Activated CD4-positive, alpha-beta T cell treated with anti-CD3 and anti-CD28 coated beads, Interleukin-2, amount 50 U/mL, for 1 hour (primary cell): Measurements from ENCODE around the gene OR2T12.
"Not testable (repeated sequence)": the region's sequence is repeated elsewhere in the genome, so short reads cannot be mapped to it uniquely, and the experiment has no call there.

ENCODE experiments used
- DNase-seq: peaks from one replicate; pipeline ENCODE4 v3.0.0-alpha.2; 2020

Gene OR2T12

GRCh38 chr1:248303324-248303723 is at the start of gene OR2T12:
TSS of gene OR2T12 (minus strand) at chr1:248303424. CDS start at chr1:248295578, 7,846 bp downstream.
- DNase-seq, result no peak

- DNase-seq, result no peak
These were observed 45.3 kb upstream of the OR2T12 start, which contains the start of gene OR14C36 for GRCh38 chr1:248348475-248348874. TSS of gene OR14C36 (plus strand) at chr1:248348775. CDS start at chr1:248348775, 0 bp downstream.

- DNase-seq, result no peak
These were observed 40.2 kb upstream of the OR2T12 start for GRCh38 chr1:248343451-248343850.

- DNase-seq, result no peak
These were observed 21.2 kb upstream of the OR2T12 start, which contains the start of gene OR2M7 for GRCh38 chr1:248324468-248324867. TSS of gene OR2M7 (minus strand) at chr1:248324568. CDS start at chr1:248324568, 0 bp downstream.

GRCh38 chr1:248316796-248317195 is 13.6 kb upstream of the OR2T12 start:
- no peak for DNase-seq

- not testable (repeated sequence) for DNase-seq
These were observed 3.5 kb upstream of the OR2T12 start for GRCh38 chr1:248306740-248307139.

GRCh38 chr1:248306103-248306502 is 2.9 kb upstream of the OR2T12 start:
- no peak for DNase-seq

GRCh38 chr1:248305672-248306071 is 2.4 kb upstream of the OR2T12 start:
- DNase-seq, result not testable (repeated sequence)

- DNase-seq, result no peak
These were observed 14.8 kb downstream of the OR2T12 start for GRCh38 chr1:248288391-248288790.

GRCh38 chr1:248277876-248278275 is 25.3 kb downstream of the OR2T12 start, which contains the start of gene OR2T33:
TSS of gene OR2T33 (minus strand) at chr1:248277976. CDS start at chr1:248273814, 4,162 bp downstream.
- no peak for DNase-seq

- not testable (repeated sequence) for DNase-seq
These were observed 30.0 kb downstream of the OR2T12 start for GRCh38 chr1:248273225-248273624.

GRCh38 chr1:248268178-248268577 is 35.0 kb downstream of the OR2T12 start:
- no peak for DNase-seq

GRCh38 chr1:248259309-248259708 is 43.9 kb downstream of the OR2T12 start:
- not testable (repeated sequence) for DNase-seq

GRCh38 chr1:248243204-248243603 is 60.0 kb downstream of the OR2T12 start:
- no peak for DNase-seq
